HG02763 (cell line): ENCODE results near the gene ELF5.

ENCODE experiments used
- ATAC-seq: cut with Tn5 transposase; IDR thresholded peaks from one replicate; pipeline ENCODE4 v1.9.1; 2021; ENCODE audit warnings: mild to moderate bottlenecking, moderate library complexity; ENCODE audit not compliant: unreplicated experiment

ELF5 gene

GRCh38 chr11:34523053-34523452, 9.5 kb upstream of the ELF5 start:
- ATAC-seq, result no peak

DNA sequence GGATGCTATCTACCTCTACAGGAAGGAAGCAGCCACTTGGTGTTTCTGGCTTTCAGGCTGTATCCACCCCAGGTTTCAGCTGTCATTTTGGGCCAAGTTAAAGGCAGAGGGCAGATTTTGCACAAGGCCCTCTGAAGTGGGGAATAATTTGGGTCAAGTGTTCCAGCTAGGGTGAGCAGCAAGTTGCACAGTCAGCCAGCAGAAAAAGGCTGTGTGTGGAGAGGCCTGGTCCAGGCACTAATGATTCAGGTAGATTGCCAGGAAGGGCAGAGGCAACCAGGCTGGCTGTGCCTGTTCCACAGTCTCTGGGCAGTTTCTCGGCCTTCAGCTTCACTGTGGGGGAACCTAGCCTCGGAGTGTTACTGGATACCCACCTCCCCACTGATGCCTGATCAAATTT, 8.6 kb upstream of the ELF5 start:
- no peak for ATAC-seq

DNA sequence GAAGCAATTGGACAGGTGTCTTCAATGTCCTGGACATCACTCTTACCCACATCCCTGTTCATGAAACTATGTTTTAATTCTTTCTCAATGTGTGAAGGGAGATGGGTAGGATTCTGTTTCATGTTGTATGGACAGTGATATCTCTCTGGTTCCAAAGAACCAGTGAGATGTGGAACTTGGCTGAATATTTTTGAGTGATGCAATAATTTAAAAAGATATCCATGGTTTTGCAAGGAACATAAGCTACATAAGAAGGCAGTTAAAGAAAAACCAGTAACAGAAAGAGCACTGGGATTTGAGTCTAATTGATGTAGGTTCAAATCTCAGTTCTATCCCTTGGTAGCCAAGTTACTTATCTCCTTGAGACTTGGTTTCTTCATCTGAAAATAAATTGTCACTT, 7.7 kb upstream of the ELF5 start:
- ATAC-seq, result no peak

DNA sequence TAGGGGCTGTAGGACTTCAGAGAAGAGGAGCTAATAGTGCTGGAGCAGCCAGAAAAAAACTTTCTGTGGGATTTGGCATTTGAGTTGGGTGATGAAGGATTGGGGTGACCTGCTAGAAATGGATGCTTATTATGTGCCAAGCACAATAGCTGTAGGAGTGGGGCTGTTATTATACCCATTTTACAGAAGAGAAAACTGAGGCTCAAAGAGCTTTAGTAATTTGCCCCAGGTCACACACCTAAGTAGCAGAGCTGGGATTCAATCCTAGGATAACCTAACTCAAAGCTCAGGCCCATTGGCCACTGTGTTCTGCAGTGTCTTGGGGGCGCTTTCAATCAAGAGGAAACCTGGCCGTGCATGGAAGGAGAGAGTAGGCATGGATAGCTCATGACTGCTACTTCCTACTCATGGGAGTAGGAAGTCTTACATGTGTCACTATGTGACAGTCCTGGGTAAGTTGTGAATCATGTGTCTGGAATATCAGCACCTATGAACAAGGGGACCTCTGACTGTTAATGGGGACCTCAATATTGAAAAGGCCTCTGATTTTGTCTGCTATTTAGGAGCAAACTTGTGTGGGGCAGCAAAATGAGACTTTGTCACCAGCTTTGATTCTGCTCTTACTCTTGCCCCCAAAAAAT, 6.1 kb upstream of the ELF5 start:
- no peak for ATAC-seq

GRCh38 chr11:34516247-34517040, 2.9 kb upstream of the ELF5 start:
- no peak for ATAC-seq

GRCh38 chr11:34514597-34514996, 1.0 kb upstream of the ELF5 start:
- no peak for ATAC-seq

DNA sequence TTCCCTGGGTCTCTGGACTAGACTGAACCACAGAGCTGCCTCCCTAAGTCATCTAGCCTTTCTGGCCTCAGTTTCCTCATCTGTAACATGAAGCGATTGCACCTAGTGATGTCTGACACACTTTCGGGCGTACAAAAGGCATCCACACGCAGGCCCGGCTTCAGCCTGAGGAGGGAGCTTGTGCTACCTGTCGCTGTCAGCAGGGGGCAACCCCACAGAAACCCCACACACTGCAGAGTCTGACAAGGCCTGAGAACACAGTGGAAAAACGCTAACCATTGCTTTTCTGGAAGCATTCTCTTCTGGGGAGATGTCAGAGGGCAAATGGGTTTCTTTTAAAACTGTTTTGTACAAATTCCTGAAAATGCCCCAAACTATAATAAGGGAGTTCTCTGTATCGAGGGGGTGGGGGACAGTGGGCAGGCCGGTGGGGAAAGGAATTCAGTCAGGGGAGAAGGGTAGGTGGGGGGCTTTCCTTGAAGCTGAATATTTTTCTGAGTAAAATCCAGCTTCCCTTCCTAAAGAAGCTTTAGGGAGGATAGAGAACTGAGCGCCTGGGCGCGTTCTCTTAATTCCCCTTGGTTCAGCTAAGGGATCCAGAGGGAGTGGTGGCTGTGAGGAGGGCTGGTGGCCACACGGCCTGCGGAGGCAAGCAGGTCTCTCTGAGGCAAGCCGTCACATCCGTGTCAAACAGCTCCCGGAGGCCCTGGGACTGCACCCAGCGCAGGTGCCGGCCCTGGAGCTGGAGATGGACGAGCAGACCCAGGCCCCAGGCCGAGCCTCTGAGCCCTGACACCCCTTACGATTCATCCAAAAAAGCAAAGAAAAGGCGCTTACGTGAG, 533 bp downstream of the ELF5 start:
- peak; percentile 85 for ATAC-seq

- no peak for ATAC-seq
These were observed 2.9 kb downstream of the ELF5 start for GRCh38 chr11:34510673-34511072.

GRCh38 chr11:34510218-34510617, 3.4 kb downstream of the ELF5 start:
- ATAC-seq, result no peak

DNA sequence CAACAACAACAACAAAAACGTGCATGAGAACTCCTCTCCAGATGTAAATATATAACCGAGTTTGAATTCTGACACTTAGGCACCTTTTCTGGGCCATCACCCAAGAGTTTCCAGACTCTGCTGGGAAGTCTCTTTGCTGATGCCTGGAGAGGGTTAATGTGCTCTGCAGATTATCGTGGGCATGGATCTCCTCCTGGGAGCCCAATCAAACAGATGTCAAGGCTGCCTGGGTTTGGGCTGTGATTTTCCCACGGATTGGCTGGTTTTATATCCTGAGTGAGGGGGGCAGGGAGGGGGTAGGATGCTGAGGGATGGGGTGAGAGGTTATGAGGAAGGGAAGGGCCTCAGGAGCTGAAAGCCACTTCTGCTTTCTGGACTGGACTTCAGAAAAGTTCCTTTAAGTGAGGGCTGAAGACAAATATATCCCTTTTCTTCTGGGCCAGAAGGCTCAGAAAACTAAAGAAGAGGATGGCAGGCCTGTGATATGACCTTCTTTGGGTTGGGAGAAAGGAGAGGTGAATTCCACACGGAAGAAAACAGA, 4.2 kb downstream of the ELF5 start:
- ATAC-seq, result no peak

- ATAC-seq, result no peak
These were observed 5.1 kb downstream of the ELF5 start for GRCh38 chr11:34508524-34508923.

DNA sequence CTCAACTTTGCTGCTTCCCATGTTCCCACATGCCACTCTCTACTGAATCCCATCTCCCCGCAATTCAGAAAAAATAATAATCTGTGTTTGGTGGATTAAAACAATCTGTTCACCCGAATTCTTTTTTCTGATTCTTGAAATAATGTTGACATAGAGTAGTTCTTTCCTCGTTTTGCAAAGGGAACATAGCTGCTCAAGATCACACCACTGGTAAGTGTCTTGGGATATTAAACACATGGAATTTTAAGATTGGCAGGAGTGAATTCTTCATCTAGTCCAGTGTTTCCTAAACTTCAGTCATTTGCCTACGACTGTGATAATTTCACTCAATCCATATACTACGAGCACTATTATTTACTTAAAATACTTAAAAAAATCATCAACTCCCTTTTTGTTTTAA, 6.0 kb downstream of the ELF5 start:
- ATAC-seq, result no peak

DNA sequence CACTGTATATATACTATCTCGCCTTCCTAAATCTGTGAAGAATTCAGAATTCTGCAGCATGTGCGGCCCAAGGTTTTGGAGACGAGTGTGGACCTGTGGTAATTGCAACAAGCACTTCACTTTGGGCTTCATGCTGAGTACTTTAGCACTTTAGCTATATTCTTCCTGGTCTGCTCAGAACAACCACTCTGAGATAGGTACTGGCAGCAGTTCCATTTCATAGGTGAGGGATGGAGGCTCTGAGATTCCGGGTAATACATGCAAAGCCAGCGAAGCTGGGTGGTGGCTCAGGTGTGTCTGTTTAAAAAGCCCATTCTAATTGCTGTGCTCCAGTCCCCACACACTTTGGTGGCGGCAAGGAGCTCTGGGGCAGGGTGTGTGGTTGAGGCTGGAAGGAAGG, 6.4 kb downstream of the ELF5 start:
- ATAC-seq, result no peak

- ATAC-seq, result no peak
These were observed 7.7 kb downstream of the ELF5 start for GRCh38 chr11:34505874-34506273.

DNA sequence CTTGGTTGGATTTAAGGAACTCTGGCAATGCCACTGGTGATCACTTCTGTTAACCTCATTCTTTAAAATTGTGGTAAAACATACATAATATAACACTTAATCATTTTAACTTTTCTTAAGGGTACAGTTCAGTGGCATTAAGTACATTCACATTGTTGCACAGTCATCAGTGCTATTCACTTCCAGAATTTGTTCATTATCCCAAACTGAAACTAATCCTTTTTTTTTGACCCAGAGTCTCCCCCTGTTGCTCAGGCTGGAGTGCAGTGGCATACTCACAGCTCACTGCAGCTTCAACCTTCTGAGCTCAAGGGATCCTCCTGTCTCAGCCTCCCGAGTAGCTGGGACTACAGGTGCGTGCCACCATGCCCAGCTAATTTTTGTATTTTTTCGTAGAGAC, 10.6 kb downstream of the ELF5 start:
- ATAC-seq, result no peak

DNA sequence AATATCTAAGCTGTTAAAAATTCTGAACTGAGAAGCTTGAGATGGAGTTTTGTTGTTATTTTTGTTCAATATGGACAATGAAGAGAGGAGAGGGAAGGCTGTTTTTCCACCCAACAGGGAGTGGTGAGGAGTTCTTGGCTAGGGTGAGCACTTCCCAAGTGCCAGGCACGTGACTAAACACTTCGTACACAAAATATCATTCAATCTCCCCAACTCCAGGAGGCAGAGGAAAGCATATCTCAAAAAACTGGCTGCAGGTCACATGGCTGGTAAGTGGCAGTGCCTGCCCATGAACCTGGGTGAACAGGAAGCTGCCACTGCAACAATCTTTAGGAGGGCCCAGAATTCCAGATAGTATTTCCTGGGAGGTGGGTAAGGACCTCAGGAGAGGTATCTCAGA, 11.6 kb downstream of the ELF5 start:
- ATAC-seq, result no peak

- ATAC-seq, result no peak
These were observed 12.1 kb downstream of the ELF5 start for GRCh38 chr11:34501500-34501899.

DNA sequence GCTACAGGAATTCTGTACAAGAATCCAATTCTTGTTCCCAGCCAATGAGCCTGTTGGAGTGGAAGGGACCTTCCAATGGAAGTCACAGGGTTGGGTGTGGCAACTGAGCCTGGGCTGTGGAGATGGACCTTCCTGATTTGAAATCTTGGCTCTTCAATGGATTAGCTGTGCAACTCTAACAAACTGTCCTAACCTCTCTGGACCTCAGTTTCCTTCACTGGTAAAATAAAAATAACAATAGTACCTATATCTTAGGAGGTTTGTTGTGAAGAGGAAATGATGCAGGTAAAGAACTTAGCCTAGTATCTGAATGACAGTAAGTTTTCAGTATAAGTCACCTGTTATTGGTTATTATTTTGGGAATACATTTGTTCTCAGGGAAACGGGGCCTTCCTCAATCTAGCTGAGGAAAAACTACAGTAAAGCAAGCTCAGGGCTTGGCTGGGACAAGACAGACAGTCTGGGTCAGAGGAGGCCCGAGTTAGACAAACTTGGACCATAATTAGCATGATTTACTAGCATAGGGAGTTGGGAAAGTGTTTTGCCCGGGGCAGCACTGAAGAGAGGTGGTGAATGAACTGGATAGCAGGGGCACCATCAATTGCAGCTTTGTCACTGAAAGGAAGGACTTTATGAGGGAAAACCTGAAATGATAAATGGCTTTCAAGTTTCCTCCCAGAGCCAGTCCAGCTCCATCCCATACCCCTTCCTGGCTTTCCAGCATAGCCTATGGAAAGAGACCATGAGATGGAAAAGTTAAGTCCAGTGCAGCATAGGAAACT, 13.7 kb downstream of the ELF5 start:
- ATAC-seq, result no peak

- ATAC-seq, result no peak
These were observed 17.7 kb downstream of the ELF5 start for GRCh38 chr11:34495724-34496377.

DNA sequence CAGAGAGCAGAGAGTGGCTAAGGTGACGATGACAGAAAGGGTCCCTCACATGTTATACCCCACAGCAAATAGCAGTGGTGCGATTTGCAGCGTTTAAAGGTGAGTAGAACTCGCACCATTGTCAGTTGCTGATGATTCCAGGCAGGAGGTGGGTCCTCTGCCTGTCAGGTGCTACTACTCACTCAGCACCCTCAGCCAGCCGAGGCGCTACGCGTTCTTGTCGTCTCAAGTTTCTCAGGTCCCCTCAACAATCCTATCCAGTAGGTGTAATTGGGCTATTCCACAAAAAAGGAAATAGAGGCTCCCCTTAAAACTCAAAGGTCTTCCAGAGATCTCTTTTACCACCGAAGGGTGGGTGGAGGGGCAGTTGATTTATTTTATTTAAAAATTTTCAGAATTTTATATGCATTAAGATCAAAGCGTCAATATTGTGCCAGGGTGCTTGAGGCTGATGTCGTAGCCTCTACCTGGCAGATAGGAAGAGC, 18.3 kb downstream of the ELF5 start:
- ATAC-seq, result no peak
